NCI-H345 (cell line): ENCODE data around the gene CCDC85C.
A peak's percentile ranks its signal among the peaks of the same experiment; 100 is the strongest.

Source experiments
- DNase-seq: peaks from one replicate; lab custom pipeline; 2025; lab: John Stamatoyannopoulos, UW

Gene CCDC85C

DNA sequence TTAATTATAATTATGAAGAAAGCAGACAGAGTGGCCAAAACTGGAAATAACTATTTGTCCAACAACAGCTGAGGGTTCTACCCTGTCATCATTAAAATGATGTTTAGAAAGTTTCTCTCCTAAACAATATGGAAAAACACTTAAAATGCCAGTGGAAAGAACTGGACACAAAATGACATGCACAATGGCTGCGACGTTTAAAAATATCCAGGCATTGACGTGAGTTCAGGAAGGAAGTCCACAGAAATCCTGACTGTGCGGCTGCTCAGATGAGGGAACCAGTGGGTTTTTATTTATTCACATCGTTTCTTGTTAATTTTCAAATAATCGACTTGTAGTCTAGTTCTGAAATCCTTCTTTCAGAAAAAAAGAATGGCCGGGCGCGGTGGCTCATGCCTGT lies 64.5 kb downstream of the CCDC85C start:
- DNase-seq, result no peak

DNA sequence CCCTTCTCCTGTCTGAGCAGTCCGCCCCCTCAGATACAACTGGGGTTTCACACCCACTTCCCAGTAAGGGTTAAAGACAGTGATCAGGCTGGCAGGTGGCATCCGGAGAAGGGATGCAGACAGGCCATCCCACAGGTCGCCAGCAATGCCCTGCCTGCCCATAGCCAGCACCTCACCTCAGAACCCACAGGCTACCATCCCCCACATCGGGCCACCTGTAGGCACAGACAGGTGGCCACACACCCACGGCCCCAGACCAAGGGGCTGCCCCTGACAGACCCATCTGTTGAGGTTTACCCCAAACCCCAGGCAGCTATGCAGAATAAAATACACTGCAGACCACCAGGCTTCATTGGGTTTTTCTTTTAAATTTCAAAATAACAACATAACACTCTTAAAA lies 65.3 kb downstream of the CCDC85C start:
- DNase-seq, result no peak

DNA sequence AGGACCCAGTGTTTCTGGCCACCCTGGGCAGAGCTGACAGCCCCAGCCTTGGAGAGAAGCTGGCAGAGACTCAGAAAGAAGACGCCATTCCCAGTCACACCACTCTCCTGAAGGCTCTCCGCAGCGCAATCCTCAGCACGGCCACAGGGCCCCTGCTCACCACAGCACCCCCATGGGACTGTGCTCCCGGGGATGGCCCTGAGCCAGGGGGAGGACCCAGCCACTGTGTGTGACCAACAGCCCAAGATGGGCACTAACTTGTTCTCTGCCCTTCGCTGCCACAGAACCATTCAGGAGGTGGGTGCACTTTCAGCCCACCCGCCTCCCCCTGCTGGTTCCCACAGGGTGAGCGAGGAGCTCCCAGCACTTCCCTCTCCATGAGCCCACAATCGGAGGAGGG lies 65.7 kb downstream of the CCDC85C start:
- no peak for DNase-seq

DNA sequence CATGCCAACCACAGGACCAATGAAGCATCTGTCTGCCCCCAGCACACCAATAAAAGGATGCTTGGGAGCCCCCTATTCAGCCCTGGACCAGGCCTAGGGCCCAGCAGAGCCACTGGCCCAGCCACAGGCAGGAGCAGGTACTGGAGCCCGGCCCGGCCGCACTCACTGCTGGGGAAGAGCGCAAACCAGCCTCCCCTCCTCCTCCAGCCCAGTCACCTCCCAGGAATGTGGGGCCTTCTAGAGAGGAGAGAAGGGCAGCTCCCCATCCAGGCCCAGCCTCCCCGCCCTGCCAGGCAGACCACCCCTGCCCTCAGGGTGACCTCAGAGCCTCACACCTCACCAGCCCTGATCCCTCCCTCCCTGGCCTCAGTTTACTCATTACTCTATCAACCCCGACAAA lies 66.6 kb downstream of the CCDC85C start:
- DNase-seq, result no peak

DNA sequence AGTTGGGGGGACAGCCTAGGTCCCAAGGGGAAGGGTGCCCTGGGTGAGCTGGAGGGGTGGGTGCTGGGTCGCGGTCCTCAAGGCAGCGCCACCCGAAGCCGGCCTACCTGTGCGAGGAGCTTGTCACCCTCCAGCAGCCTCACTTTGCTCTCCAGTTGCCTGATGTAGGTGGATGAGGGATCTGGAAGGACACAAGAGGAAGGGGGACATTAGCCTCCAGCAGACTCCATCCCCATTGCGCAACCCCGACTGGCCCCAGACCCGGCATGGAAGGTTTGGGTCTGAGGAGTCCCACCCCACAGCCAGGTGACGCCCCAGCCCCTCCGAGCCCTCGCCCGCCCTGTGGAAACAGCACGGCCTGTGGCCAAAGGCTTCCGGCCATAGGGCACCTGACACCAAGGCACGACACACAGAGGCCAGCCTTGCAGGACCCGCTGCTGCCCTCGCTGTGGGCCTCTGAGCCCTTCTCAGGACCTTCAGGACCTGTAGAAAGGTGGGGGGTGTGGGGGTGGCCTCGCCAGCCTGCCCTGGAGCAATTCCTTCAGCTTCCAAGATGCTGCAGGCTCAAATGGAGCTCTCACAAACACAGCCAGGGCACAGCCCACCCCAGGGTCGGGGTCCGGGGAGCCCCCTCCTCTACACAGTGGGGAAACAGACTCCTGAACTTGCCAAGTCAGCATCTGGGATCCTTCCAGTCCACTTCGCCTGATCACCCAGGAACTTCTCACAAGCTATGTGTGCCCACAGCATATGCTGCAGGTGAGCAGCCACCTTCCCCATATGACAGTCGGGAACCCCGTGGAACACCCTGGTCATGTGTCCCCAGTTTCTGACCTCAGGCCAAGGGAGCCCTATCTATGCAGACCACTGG lies 67.9 kb downstream of the CCDC85C start:
- no peak for DNase-seq

DNA sequence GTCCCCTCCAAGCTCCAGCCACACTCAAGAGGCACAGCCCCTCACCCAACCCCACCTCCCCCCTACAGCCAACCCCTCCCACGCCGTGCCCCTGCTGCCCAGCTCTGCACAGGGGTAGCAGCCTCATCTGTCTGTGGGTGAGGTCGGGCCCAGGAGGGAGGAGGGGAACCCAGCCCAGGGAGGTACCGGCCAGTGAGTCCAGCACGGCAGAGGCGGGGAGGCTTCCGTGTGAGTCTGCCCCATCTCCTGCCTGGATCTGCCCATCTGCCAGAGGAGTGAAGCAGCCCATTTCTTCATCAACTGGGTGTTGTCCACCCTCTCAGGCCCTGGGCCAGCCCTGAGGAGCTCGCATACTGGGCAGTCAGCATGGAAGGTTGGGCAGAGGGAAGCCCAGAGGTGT lies 68.6 kb downstream of the CCDC85C start:
- DNase-seq, result no peak

DNA sequence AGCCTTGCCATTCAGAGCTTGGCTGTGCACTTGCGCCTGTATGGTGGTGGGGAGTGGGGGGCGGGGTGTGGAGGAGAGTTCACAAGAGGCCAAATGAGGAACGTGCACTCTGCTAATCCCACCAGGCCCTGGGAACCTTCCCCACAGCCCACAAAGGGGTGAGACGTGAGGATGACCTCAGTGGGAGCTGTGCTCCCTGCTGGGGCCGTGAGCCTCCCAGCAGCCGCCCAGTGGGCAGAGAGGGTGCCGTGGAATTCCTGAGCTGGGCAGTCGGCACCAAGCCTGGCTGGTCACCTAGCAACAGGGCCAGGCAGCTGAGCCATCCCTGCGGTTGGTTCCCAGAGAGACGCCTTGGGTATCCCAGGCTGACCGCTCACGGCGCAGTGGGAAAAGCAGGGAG lies 69.1 kb downstream of the CCDC85C start:
- no peak for DNase-seq

DNA sequence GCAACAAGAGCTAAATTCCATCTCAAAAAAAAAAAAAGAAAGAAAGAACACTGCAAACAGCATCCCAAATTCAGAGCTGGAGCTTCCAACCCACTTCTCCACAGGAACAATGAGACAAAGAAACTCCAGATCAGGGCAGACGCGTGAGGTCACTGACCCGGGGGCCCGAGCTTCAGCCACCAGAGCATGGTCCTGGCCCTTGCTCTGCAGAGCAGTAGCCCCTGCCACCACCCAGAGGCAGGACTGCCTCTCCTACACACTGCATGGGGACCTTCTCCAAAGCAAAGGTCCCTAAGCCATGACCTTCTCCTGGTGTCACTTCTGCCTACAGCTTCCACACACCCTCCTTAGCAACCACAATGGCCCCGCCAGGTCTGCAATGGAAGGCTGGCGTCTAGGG lies 69.7 kb downstream of the CCDC85C start:
- DNase-seq, result no peak

DNA sequence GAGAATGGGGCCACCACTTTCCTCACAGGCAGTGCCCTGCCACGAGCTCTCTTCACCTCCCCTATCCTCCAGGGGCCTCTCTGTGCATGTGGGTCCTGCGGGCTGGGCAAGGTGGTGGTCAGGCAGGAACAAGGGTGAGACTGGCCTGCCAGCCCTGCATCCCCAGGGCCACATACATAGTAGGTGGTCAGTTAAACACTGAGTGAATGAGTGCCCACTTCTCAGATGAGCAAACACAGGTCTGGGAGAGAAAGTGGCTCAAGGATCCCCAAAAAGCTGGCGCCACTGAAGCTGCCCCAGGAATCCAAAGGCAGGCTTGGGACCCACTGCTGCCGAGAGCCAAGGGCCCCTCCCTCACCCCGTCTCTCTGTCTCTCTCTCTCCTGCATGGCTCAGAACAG lies 71.7 kb downstream of the CCDC85C start:
- no peak for DNase-seq

DNA sequence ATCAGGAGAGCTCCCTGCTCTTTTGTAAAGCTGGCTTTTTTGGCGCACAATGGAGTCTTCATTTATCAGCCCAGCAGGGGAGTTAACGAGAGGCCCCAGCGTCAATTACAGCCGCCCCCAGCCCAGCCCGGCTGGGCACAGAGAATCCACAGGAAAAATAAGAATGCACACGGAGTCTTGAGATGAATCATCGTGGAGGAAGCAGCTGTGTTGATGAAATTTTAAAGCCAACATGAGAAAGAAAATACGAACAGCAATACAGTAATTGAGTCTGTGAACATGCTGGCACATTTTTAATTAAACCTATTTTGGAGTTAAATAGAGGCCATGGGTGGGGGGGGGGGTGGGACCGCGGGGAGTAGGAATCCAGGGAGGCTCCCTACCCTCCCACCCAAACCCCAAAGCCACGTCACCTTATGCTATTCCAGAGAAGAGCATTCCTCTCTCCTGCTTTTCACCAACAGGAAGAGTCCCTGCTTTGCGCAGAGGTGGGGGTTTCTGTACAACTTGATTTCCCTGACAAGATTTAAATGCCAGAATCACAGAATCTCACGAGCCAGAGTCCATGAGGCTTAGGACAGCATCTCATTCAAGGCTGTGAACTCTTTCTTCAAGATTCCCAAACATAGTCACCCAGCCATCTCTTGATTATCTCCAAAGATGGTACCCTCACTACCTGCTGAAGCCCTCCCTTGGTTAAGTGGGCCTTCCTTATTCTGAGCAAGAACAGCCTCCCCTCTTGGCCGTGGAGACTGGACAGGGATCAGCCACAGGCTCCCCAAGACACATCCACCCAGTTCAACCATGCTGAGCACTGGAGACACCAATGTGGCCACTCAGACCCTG lies 72.5 kb downstream of the CCDC85C start:
- peak; percentile 63 for DNase-seq

DNA sequence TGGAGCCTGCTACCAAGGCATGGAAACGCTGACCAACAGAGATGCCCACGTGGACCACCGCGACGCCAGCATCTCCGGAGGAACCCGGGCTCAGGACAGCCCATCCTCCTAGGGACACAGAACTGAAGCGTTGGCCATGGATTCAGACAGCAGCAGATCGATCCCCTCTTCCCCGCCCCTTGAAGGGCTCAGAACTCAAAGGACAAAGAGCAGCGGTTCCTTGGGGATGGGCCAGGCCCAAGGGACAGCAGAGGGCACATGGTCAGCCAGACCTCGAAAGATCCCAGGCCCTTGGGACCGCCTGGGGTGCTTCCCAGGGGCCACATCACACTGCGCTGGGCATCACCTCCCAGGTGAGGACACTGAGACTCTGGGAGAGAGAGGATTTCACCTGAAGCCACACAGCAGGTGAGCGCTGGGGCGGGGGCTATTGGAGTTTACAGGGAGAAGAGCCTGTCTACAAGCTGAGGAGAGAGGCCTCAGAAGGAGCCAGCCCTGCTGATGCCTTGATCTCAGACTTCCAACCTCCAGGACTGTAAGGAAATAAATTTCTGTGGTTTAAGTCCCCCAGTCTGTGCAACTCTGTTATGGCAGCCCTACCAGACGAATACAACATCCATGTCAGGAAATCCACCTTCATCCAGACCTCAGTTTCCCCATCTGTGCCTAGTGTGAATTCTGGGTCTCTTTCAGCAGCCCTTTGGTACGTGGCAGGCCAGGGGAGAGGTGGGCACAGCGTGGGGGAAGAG lies 73.4 kb downstream of the CCDC85C start:
- no peak for DNase-seq

DNA sequence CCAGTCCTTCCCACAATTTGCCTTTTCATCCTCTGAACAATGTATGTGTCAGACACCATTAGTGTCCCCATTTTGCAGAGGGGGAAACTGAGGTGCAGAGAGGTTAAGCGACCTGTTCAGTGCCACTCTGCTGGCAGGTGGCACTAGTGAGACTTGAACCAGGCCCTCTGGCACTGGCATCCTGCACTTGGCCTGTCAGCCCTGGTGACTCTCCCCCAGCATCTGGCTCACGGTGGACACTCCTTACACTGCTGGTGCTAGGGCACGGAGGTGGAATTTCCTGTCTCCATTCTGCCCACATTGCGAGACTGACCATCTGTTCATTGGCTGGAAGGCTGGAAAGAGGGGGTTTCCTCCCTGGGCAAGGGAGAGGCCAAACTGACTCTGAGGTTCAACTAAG lies 74.1 kb downstream of the CCDC85C start:
- DNase-seq, result no peak

DNA sequence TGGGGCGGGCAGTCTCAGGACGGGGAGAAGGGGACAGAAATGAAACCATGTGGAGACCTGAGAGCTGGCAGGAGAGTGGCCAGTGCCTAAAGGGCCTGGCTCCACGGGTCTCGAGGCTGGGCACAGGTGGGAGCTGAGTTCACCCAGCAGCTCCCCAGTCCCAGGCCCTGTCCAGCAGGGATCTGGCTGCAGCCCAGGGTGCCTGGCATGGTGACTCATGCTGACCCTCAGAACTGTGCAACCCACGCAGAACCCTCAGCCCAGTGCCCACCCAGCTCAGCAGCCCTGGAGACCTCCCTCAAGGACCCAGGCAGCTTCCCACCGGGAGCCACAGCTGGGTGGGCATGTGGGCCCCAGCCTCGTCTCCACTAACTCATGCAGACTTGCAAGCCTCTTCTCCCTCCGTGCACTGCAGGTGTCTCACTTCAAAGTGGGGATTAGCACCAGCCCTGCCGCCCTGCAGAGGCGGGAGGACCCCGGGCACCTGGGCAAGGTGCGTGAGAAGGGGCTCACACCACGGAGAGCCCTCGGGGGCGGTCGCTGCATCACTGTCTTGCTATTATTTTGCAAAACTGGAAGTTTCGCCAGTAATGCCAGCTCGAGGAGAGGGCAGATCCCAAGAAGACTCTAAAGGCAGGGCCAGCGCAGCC lies 76.5 kb downstream of the CCDC85C start:
- no peak for DNase-seq

DNA sequence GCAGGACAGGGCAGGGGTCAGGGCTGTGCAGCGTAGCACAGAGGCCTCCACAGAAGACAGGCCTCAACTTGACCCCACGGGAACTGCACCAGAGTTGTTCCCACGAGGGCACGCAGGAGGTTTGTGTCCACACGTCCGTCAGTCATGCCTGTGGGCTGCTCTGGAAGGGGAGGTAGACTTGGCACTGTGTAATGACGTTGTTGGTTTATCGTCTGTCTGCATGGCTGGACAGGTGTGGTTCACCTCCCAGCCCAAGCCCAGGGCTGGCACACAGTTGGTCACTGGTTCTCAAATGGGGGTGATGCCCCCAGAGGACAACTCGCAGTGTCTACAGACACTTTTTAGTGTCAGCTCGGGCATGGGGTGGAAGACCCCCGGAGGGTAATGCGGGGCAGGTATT lies 77.0 kb downstream of the CCDC85C start:
- no peak for DNase-seq

DNA sequence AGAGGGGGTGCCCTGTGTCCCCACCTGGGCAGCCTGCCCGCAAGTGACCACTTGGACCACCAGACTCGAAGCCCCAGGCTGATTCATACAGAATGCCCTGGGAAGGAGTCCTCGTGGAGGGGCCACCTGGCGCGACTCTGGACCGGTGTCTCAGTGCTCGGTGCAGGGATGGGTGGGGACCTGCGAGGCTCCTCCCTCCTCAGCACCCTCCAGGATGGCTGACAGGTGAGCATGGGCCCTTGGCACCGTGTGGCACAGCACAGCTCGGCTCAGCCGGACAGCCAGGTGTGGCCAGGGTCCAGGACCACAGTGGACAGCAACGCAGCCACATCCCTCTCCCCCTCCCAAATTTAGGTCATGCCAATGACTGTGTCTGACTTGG lies 78.3 kb downstream of the CCDC85C start:
- no peak for DNase-seq

DNA sequence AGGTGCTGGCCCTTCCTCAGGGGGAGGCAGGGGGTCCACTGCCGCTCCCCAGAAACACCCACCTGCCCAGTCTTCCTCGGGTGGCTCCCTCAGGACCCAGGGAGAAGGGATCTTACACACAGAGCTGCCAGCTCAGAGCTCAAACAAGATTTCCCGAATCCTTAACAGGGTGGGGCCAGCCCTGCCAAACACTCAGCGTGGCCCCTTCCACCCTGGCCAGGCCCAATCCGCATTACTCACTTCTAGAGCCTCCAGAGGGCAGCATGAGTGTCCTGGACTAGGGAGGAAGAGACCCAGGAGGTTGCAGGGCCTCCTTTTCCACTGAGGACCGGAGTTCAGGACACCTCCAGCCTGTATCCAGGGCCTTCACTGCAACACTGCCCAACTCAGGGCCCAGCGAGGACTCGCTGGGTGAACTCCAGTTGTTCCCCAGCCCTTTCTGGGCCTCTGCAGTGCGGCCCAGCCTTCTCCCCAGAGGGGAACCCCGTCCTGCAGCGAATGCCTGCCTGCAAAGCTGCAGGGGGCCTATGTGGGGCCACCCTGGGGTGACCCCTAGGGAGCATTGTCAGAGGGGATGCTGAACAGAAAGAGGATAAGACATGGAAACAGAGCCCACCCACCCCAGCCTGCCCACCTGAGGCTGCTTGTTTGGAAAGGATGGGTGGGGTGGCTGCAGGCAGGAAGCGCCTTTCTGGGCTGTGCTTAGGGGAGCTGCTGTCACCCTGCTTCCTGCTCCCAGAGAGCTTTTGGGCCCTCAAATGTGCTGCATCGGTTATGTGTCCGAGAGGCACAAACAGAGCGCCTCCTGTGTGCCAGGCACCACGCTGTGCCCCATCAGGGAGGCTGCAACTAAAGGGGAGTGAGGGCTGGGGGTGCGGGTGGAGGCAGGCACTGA lies 79.0 kb downstream of the CCDC85C start:
- no peak for DNase-seq

DNA sequence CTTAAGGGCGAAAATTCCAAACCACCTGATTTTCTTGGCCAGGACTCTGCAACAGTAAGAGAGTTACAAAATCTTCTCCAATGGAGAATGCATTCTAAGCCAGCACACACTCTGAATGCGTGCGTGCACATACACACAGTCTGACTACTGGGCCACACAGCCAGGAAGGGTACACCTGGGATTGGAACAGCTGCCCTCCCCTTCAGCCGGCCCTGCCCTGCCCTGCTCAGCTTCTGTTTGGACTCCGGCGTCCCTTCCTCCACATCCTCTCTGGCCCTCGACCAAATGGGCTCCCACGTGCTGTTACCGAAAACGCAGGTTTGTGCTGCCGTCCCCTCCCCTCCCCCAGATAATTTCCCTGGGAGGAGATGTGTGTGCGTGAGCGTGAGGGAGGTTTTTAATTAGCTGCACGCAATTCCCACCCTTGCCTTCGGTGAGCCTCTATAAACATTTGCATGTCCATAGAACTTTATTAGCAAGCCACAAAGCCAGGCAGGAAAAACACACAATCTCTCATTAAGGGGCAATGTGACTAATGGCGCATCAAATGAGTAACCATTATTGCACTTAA lies 79.8 kb downstream of the CCDC85C start:
- no peak for DNase-seq

DNA sequence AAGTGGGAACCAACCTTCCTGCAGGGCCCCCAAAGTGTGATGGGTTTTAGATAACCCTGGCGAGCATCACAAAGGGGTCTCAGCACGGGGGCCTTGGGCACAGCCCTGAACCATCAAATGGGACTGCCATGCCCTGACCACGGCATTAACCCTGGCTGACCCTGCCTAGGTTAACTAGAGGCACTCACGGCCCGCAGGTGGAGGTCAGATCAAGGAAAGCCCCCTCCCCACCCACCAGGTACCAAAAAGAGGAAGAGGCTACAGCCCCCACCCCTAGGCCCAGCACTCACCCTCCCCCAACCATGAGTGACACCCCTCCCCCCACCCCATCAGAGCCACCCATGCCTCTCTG lies 80.3 kb downstream of the CCDC85C start:
- no peak for DNase-seq

DNA sequence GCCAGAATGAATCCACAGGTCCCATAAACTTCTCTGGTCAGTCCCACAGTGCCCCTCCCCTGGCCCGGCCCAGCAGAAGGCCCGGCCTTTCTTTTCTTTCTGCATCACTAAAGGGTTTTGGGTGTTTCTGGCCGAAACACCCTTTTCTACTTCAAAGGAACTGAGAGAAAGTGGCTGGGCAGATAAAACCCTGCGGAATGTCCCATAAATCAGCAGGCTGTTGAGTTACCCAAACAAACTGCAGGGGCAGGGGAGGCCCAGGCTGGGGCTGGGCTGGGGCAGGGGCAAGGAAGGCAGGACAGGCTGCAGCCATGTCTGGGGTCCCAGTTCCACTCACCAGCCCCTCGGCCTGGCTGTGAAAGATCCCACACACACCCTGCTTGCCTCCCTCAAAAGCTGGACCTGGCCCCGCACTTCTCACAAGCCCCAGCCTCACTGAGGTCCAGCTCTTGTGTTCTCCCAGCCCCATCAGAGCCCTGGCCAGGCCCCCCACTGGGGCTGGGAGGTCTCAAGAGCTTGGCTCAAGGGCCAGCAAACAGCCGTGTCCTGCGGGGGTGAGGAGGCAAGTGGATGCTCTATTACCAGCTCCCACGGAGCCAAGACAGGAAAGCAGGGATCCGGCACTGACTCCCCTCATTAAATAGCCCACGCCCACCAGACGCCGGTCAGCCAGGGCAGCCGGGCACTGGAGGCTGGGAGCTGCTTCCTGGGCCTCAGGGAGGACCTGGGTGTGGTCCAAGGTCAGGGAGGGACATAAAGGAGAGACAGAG lies 80.9 kb downstream of the CCDC85C start:
- DNase-seq, result no peak

DNA sequence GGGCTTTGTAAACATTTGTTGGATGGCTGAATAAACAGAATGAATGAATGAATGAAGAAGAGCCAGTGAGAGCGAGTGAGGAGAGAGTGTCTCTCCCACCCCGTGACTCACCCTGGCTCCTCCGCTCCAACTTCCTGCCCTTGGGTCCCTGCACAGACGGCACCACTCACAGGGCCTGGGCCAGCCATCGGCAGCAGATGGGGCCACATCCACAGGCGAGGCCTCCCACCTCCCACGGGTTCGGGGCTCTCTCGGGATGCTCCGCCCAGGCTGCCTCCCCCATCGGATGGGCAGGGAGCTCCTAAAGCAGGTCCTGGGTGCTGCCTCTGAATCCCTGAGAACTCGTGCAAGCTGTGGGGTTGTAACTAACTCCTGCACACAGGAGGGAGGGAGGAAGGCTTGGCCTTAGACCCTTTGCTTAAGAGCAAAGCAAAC lies 81.5 kb downstream of the CCDC85C start:
- DNase-seq, result no peak
